Mucosa of descending colon (tissue), 3 donors: ENCODE measurements around the gene AKAP8. TPM values are rescaled to one million over a fixed set of nuclear protein-coding genes. Genes with fewer than 3 reads are reported as not detected.
"Not testable (repeated sequence)": the region's sequence is repeated elsewhere in the genome, so short reads cannot be mapped to it uniquely, and the experiment has no call there.

Source experiments
- ATAC-seq: fragments of 200-7000 bp; cut with Tn5 transposase; one replicate; pipeline ENCODE4 v1.9.1; 2020; ENCODE audit warnings: mild to moderate bottlenecking, moderate library complexity
- DNase-seq, 3 donors: peaks; one replicate each; pipeline ENCODE4 v3.0.0-alpha.2; 2020
- H3K36me3 ChIP-seq: fragments of 200-600 bp; one replicate; pipeline ENCODE4 v1.8.0; 2021; ENCODE audit warnings: low read depth, mild to moderate bottlenecking
- H3K4me1 ChIP-seq: fragments of 200-600 bp; one replicate; pipeline ENCODE4 v1.8.0; 2021; ENCODE audit warnings: low read depth, mild to moderate bottlenecking
- H3K4me3 ChIP-seq: fragments of 200-600 bp; one replicate; pipeline ENCODE4 v1.8.0; 2021; ENCODE audit warnings: mild to moderate bottlenecking
- H3K9me3 ChIP-seq: fragments of 200-600 bp; one replicate; pipeline ENCODE4 v1.8.0; 2021; ENCODE audit warnings: mild to moderate bottlenecking
- CTCF ChIP-seq: fragments of 200-600 bp; IDR thresholded peaks from one replicate; pipeline ENCODE4 v1.8.0; 2022; ENCODE audit warnings: antibody characterized with exemption, mild to moderate bottlenecking
- intact Hi-C, 2 donors: fragments of 100-400 bp; cut with DNase I in 1 of 2; cut with micrococcal nuclease in 1 of 2; formaldehyde crosslinking; loops; one replicate each; pipeline versions ENCODE4 v1.11.0 to v1.11.1; 2022; cut with DNase I, micrococcal nuclease
- total RNA-seq, 3 donors: library from RNA; stranded (reverse); fragmentation: NEBNext Ultra II Directional in 2 of 3; extraction: Animal tissue kit (Norgen Biotek cat#: 25700) in 2 of 3; gene quantifications; one replicate each; pipeline versions ENCODE4 v1.2.1 to v1.2.4, GENCODE V29; 2021 to 2023
- donor health status: DM: no; HTN: no; CAD: no; lungs with moderate emphysema.
- donor health status: DM: no; HTN: no; CAD: no.
- donor health status: DM: no; HTN: yes; CAD: no.

The AKAP8 gene
- total RNA-seq, 3 donors from 2014 or later = 37.8 to 50.0 (median 41.3) TPM

GRCh38 chr19:15412832-15413231 lies 33.2 kb upstream of the AKAP8 start:
- peaks cover 18% of the 10 kb centered on the region for H3K4me1 ChIP-seq
- H3K9me3 ChIP-seq = no peaks in the 10 kb centered on the region
- DNase-seq (no peak), ATAC-seq (no peak)
- no peak overlapping the region for H3K4me3 ChIP-seq
- intact Hi-C loops = loop anchor here in 1 of 2 donors (10.0 kb wide), 1 partner anchor 158 kb away; no protein-coding TSS in a partner anchor
- H3K36me3 ChIP-seq = no peaks in the 10 kb centered on the region
- no peak for TF ChIP-seq CTCF

GRCh38 chr19:15411351-15411750 lies 31.8 kb upstream of the AKAP8 start:
- not testable (repeated sequence) for ATAC-seq, H3K4me3 ChIP-seq, H3K9me3 ChIP-seq, DNase-seq, H3K36me3 ChIP-seq
- intact Hi-C loops = loop anchor here in 1 of 2 donors (10.0 kb wide), 1 partner anchor 157 kb away; no protein-coding TSS in a partner anchor
- peaks cover 14% of the 10 kb centered on the region for H3K4me1 ChIP-seq

- no peaks in the 10 kb centered on the region for H3K9me3 ChIP-seq
- H3K4me3 ChIP-seq = no peak overlapping the region
- peaks cover 3% of the 10 kb centered on the region for H3K36me3 ChIP-seq
- ATAC-seq (no peak), DNase-seq (no peak)
- peaks cover 11% of the 10 kb centered on the region for H3K4me1 ChIP-seq
- intact Hi-C loops = no loop called here
- TF ChIP-seq CTCF = no peak
These were observed 25.2 kb upstream of the AKAP8 start for GRCh38 chr19:15404780-15405211.

GRCh38 chr19:15404097-15404779 lies 24.7 kb upstream of the AKAP8 start:
- ATAC-seq (no peak), DNase-seq (no peak)
- H3K4me1 ChIP-seq = peaks cover 11% of the 10 kb centered on the region
- H3K36me3 ChIP-seq = peaks cover 7% of the 10 kb centered on the region
- intact Hi-C loops = no loop called here
- no peak overlapping the region for H3K4me3 ChIP-seq
- no peaks in the 10 kb centered on the region for H3K9me3 ChIP-seq
- no peak for TF ChIP-seq CTCF

GRCh38 chr19:15403151-15403531 lies 23.6 kb upstream of the AKAP8 start:
- Histone ChIP-seq H3K4me3 (no peak overlapping the region), H3K36me3 (peaks cover 18% of the 10 kb centered on the region), H3K4me1 (peaks cover 11% of the 10 kb centered on the region), H3K9me3 (no peaks in the 10 kb centered on the region)
- no peak for ATAC-seq
- DNase-seq = no peak
- intact Hi-C loops = no loop called here
- TF ChIP-seq CTCF = no peak

GRCh38 chr19:15402411-15403150 lies 23.0 kb upstream of the AKAP8 start:
- H3K36me3 ChIP-seq = peaks cover 23% of the 10 kb centered on the region
- TF ChIP-seq CTCF = no peak
- no peaks in the 10 kb centered on the region for H3K9me3 ChIP-seq
- intact Hi-C loops = no loop called here
- no peak overlapping the region for H3K4me3 ChIP-seq
- ATAC-seq (no peak), DNase-seq (no peak)
- H3K4me1 ChIP-seq = peaks cover 11% of the 10 kb centered on the region
